Activated CD4-positive, alpha-beta memory T cell treated with anti-CD3 and anti-CD28 coated beads, Interleukin-2, amount 10 ng/mL, durations not matched to agents 7 days and 5 days (primary cell): ENCODE data around the gene GPR139. TPM values are rescaled to one million over a fixed set of nuclear protein-coding genes. Genes with fewer than 3 reads are reported as not detected.

Experiments used
- CTCF ChIA-PET: fragments of 350-600 bp; sonication (Branson Sonifier 250); formaldehyde crosslinking; loops from one replicate; lab custom pipeline; 2021; ENCODE audit warnings: antibody characterized with exemption, inconsistent platforms; lab: Charles Lee
- POLR2A ChIA-PET: fragments of 350-600 bp; sonication (Branson Sonifier 250); formaldehyde crosslinking; loops from one replicate; lab custom pipeline; 2021; ENCODE audit warnings: antibody characterized with exemption; lab: Charles Lee
- DNase-seq: peaks from one replicate; pipeline ENCODE4 v3.0.0-alpha.2; 2020
- H3K27ac Mint-ChIP-seq: one replicate; pipeline ENCODE4 v1.8.0; 2021; ENCODE audit warnings: mild to moderate bottlenecking, mixed read lengths
- H3K27me3 Mint-ChIP-seq: one replicate; pipeline ENCODE4 v1.8.0; 2021; ENCODE audit warnings: mixed read lengths
- H3K36me3 Mint-ChIP-seq: one replicate; pipeline ENCODE4 v1.8.0; 2021; ENCODE audit warnings: low read depth, mixed read lengths
- H3K4me1 Mint-ChIP-seq: one replicate; pipeline ENCODE4 v1.8.0; 2021; ENCODE audit warnings: mixed read lengths
- H3K4me3 Mint-ChIP-seq: one replicate; pipeline ENCODE4 v1.8.0; 2021; ENCODE audit warnings: mild to moderate bottlenecking, mixed read lengths
- H3K9me3 Mint-ChIP-seq: one replicate; pipeline ENCODE4 v1.8.0; 2021; ENCODE audit warnings: mixed read lengths
- total RNA-seq, 2 experiments: library from RNA; stranded (reverse); gene quantifications; one replicate each; pipeline ENCODE4 v1.2.3, GENCODE V29; 2021

The GPR139 gene
- total RNA-seq, 2 experiments from 2014 or later = not detected

DNA sequence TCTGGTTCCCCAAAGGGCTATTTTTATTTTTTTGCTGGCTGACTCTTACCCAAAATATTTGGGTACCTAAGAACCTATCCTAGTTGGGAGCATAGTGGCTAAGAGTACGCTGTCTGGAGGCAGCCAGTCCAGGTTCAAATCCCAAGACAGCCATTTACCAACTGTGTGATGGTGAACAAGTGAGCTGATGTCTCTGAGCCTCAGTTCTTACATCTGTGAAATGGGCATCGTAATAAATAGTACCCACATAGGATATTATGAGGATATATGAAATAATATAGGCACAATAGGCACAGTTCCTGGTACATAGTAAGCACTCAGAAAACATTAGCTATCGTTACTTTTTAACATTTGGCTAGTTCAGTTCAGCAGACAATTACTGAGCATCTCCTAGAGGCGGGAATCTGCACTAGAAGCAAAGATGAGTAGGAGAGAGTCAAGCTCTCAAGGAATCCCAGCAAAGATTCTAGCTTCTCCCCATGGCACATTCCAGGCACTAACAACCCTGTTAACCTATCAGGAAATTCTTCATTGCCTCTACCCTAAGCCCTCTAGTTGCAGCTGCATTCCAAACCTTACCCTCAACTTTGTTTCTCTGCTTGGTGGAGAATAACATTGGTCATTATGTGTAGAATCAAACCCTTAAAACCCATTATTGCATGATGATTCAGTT lies 31.6 kb downstream of the GPR139 start:
- Mint-ChIP-seq H3K36me3 (no peaks in the 10 kb centered on the region), H3K27ac (no peak overlapping the region), H3K4me3 (no peak overlapping the region), H3K4me1 (no peaks in the 10 kb centered on the region), H3K9me3 (no peaks in the 10 kb centered on the region), H3K27me3 (no peaks in the 10 kb centered on the region)
- CTCF ChIA-PET = no interaction called here
- DNase-seq = no peak
- POLR2A ChIA-PET = no interaction called here

DNA sequence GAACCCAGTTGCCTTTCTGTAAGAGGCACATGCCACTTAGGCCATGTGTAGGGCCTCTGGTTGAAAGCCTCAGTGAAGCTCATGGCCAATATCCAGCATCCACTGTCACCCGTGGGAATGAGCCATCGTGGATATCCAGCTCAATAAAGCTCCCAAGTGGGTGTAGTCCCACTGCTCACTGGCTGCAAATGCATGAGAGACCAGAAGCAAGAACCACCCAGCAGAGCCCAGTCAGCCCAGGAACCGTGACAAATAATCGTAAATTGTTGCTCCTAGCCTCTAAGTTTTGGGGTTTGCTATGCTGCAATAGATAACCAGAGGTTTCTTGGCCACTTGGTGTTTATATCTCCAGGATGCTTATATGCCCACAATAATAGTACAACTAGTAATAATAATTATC lies 33.7 kb downstream of the GPR139 start:
- H3K9me3 Mint-ChIP-seq = no peaks in the 10 kb centered on the region
- no peaks in the 10 kb centered on the region for H3K27me3 Mint-ChIP-seq
- H3K4me3 Mint-ChIP-seq = no peak overlapping the region
- CTCF ChIA-PET = no interaction called here
- no peaks in the 10 kb centered on the region for H3K4me1 Mint-ChIP-seq
- no peaks in the 10 kb centered on the region for H3K36me3 Mint-ChIP-seq
- POLR2A ChIA-PET = no interaction called here
- no peak overlapping the region for H3K27ac Mint-ChIP-seq
- no peak for DNase-seq

DNA sequence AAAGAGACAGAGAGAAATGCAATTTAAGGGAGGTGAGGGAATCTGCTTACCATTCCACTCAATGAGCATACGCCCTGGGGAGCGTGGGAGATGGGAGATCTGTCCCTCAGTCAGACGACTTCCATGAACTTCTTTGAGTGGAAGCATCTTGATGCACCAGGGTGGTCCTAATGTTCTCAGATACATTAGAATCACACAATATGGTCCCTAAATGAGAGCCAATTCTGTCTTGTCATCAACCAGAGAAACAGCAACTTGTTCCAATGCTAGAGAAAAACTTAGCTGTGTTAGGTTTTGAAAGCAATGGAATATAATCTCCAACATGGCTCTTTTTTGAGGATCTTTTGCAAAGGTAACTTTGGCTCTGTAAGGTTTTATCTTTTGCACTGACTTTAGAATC lies 44.1 kb downstream of the GPR139 start:
- no peak for DNase-seq
- H3K4me3 Mint-ChIP-seq = no peak overlapping the region
- H3K4me1 Mint-ChIP-seq = no peaks in the 10 kb centered on the region
- H3K9me3 Mint-ChIP-seq = peaks cover 7% of the 10 kb centered on the region
- no peaks in the 10 kb centered on the region for H3K36me3 Mint-ChIP-seq
- no peak overlapping the region for H3K27ac Mint-ChIP-seq
- ChIA-PET CTCF (no interaction called here), POLR2A (no interaction called here)
- H3K27me3 Mint-ChIP-seq = no peaks in the 10 kb centered on the region

DNA sequence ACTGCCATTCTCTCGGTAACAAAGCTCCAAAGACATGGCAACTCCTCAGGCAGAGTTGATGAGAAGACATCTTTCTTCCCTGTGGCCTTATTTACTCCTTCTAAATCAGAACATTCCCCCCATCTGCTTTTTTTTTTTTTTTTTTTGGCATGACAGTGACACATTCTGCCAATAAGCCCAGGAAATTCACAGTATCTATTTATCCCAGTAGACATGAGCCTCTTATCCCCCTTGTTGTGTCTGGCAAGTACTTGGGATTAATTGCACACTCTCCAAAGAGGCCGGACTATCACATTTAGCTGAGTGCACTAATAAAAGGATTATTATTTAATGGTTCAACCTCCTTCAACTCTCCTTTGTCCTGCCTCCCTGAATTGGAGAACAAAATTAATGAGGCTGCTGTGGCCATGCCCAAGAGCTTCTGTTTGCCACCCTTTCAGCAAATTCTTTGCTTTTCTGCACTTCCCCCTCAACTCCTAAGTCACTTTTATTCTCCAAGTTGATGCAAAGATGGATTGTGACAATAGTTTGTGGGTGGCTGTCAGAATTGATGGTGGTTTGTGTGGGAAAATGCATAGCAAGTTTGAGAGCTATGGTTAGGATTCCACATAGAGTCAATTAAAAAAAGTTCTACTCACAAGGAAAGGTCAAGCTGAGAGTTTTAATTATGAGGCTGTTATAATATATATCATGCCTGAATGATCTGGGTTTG lies 47.2 kb downstream of the GPR139 start:
- Mint-ChIP-seq H3K4me3 (no peak overlapping the region), H3K4me1 (no peaks in the 10 kb centered on the region), H3K27me3 (no peaks in the 10 kb centered on the region), H3K9me3 (peaks cover 6% of the 10 kb centered on the region), H3K36me3 (no peaks in the 10 kb centered on the region), H3K27ac (no peak overlapping the region)
- ChIA-PET POLR2A (no interaction called here), CTCF (interaction anchor here (0.9 to 1.1 kb wide), 2 partner anchors 119 to 274 kb away, joined by 3 read pairs; no protein-coding TSS in a partner anchor)
- DNase-seq = no peak

DNA sequence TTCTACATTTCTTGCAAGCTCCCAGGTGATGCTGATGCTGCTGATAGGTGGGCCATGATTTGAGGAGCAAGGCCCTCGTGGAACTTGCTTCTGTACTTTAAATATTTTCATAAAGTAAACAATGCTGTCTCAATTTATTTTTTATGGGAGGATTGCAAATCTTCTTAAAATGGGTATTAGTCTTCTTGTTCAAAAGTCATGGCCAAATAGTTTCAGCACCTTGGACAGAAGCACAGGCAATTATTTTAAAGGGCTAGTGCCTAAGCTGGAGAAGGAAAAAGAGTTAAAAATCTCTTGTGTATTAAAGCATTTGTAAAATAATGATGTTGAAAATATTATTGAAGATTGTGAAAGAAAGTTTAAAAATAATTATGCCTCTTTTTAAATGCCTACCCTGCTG lies 50.5 kb downstream of the GPR139 start:
- Mint-ChIP-seq H3K4me1 (no peaks in the 10 kb centered on the region), H3K9me3 (peaks cover 8% of the 10 kb centered on the region), H3K27me3 (no peaks in the 10 kb centered on the region), H3K36me3 (no peaks in the 10 kb centered on the region), H3K4me3 (no peak overlapping the region), H3K27ac (no peak overlapping the region)
- POLR2A ChIA-PET = no interaction called here
- CTCF ChIA-PET = no interaction called here
- DNase-seq = no peak

DNA sequence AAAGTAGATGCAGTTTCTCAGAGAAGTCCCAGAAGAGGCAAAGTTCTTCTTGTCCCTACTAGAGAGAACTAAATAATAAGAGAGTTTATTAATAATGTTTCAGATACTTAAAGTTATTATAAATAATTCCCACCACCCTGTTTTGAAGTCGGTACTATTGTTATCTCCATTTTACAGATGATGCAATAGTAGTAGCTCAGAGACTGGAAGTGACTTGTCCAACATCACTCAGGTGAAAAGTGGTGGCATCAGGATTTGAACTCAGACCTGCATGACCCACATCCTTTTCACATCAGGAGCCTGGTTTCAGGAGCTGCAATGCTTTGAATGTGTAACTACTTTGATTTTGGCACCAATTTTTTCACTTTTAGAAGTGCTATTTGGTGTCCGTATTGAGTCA lies 52.7 kb downstream of the GPR139 start:
- ChIA-PET CTCF (no interaction called here), POLR2A (no interaction called here)
- no peak for DNase-seq

DNA sequence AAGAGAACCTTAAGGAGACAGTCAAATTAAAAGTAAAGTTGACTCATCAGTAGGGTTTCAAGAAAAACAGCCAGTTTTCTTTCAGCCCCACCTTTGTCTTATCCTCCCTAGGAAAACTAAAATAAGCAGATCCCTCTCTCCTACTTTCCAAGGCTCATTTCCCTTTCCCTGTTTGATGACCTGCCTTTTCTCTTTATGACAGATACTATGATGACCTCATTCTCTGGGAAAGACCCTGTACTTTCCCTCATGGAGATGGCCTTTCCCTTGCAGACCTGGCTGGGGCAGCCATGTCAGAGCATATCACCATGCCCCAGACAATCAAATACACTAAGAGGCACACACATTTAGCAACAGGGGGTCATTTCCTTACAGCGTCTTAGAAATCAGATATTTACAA lies 53.6 kb downstream of the GPR139 start:
- ChIA-PET POLR2A (no interaction called here), CTCF (no interaction called here)
- H3K27ac Mint-ChIP-seq = no peak overlapping the region
- H3K4me1 Mint-ChIP-seq = no peaks in the 10 kb centered on the region
- DNase-seq = no peak
- H3K27me3 Mint-ChIP-seq = no peaks in the 10 kb centered on the region
- H3K9me3 Mint-ChIP-seq = peaks cover 8% of the 10 kb centered on the region
- H3K4me3 Mint-ChIP-seq = no peak overlapping the region
- H3K36me3 Mint-ChIP-seq = no peaks in the 10 kb centered on the region

More for the DNA sequence above, 52.7 kb downstream of the GPR139 start:
- Mint-ChIP-seq H3K9me3 (peaks cover 8% of the 10 kb centered on the region), H3K4me3 (no peak overlapping the region), H3K27ac (no peak overlapping the region), H3K27me3 (no peaks in the 10 kb centered on the region), H3K4me1 (no peaks in the 10 kb centered on the region), H3K36me3 (no peaks in the 10 kb centered on the region)

DNA sequence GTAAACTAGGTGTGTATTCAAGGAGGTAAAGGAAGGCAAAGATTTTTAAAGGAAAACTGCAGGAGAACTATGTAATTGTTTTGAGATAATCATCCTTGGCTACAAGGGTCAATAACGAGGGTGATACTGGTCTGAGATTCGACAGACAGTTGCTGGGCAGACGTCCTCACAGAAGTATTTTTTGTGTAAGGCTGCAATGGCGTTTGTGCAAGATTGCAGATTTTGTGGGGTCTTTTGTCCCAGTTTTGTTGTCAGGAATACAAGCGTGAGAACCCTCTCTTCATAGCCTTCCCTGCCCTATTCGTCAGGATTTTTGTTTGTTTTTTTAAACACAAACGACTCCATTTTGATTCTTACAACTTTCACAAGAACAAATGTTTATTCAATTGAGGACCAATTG lies 57.5 kb downstream of the GPR139 start:
- Mint-ChIP-seq H3K4me3 (no peak overlapping the region), H3K4me1 (no peaks in the 10 kb centered on the region), H3K36me3 (no peaks in the 10 kb centered on the region), H3K27me3 (no peaks in the 10 kb centered on the region), H3K9me3 (peaks cover 3% of the 10 kb centered on the region), H3K27ac (no peak overlapping the region)
- CTCF ChIA-PET = no interaction called here
- POLR2A ChIA-PET = no interaction called here
- DNase-seq = no peak

DNA sequence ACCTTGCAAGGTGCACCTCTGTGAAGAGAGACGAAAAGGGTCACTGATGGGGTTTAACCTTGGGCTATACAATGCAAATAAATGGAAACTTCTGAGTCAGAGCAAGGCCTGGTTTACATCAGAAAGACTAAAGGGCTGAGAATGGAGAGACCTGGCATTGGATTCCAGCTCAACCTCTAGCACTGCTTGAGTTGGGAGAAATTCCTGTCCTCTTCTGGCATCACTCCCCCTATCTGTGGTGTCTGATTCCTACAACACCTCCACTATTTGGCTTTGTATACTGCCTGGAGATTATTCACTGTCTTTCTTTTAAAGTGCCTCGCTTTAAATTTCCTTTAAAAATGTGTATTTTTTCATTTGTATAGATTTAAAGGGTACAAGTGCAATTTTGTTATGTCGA lies 68.8 kb downstream of the GPR139 start:
- no peaks in the 10 kb centered on the region for H3K36me3 Mint-ChIP-seq
- no peak for DNase-seq
- POLR2A ChIA-PET = no interaction called here
- no peaks in the 10 kb centered on the region for H3K9me3 Mint-ChIP-seq
- CTCF ChIA-PET = no interaction called here
- H3K27me3 Mint-ChIP-seq = no peaks in the 10 kb centered on the region
- H3K4me1 Mint-ChIP-seq = no peaks in the 10 kb centered on the region
- H3K27ac Mint-ChIP-seq = no peak overlapping the region
- no peak overlapping the region for H3K4me3 Mint-ChIP-seq

DNA sequence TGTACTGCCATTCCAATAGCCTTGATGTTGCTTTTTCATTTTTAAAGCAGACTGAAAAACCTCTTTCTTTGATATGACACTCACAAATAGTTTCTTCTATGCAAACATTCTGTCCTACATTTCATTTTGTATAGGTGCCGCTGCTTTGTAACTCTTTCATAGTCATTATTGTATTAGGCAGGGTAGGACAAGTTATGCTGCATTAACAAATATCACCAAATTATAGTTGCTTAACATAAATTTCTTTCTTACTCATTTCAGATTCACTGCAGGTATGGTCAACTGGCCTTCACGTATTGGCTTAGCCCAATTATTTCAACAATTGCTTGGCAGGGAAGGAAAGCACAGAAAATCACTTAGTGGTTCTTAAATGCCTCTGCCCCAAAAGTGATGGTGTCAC lies 70.8 kb downstream of the GPR139 start:
- H3K27me3 Mint-ChIP-seq = no peaks in the 10 kb centered on the region
- ChIA-PET POLR2A (no interaction called here), CTCF (no interaction called here)
- DNase-seq = no peak
- no peak overlapping the region for H3K4me3 Mint-ChIP-seq
- H3K36me3 Mint-ChIP-seq = no peaks in the 10 kb centered on the region
- no peaks in the 10 kb centered on the region for H3K9me3 Mint-ChIP-seq
- H3K4me1 Mint-ChIP-seq = no peaks in the 10 kb centered on the region
- no peak overlapping the region for H3K27ac Mint-ChIP-seq

DNA sequence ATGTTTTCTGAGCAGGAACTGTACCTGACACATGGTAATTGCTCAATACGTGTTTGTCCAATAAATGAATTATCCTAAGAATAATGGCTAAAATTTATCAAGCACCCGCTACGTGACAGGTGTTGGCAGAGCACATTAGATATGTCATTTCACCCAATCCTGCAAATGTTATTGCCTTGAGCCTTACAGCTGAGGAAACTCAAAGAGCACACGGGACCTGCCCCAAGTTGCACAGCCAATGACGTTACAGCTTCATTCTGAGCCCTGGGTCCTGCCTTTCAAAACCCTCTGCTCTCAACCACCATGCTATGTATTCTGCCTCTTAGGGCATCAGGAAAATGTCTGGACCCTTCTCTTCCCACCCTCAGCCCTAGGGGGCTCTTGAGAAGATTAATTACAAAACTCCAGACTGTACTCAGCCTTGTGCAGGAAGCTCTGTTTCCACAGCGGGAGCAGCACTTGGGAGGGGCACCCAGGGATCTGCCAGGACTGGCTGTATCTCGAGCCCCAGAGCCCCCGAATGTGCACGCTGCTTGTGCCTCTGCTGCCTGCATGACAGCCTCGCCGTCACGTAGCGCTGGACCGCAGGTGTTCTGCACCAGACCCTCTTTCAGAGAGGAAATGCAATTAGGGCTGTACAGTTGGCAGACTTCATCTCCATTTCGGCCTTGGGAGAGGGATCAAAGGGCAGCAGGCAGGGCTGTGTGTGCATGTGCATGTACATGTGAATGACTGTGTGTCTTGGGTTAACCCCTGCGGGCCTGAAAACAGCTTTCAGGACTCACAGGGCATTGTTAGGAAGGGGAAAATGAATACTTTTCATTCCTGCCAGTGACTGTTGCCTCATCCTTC lies 71.6 kb downstream of the GPR139 start:
- CTCF ChIA-PET = no interaction called here
- no peaks in the 10 kb centered on the region for H3K4me1 Mint-ChIP-seq
- H3K36me3 Mint-ChIP-seq = no peaks in the 10 kb centered on the region
- H3K27ac Mint-ChIP-seq = no peak overlapping the region
- no peak overlapping the region for H3K4me3 Mint-ChIP-seq
- no peaks in the 10 kb centered on the region for H3K27me3 Mint-ChIP-seq
- no peak for DNase-seq
- no peaks in the 10 kb centered on the region for H3K9me3 Mint-ChIP-seq
- POLR2A ChIA-PET = no interaction called here

DNA sequence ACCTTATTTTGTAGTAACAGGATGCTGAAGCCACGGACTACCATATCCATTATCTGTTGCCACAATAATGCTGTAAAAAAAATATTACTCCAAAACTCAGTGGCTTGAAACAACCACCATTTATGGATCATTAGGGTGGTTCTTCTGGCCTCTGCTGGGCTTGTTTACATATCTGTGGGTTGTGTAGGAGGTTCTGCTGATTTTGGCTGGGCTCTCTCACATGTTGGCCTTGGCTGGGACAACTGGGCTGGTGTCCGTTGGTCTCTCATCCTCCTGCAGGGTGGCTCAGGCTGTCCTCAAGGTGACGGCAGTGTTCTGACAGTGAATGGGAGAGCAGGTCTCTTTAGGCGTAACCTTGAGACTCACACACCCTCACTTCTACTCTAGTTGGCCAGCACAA lies 76.0 kb downstream of the GPR139 start:
- Mint-ChIP-seq H3K36me3 (no peaks in the 10 kb centered on the region), H3K4me1 (no peaks in the 10 kb centered on the region), H3K9me3 (no peaks in the 10 kb centered on the region), H3K4me3 (no peak overlapping the region), H3K27me3 (no peaks in the 10 kb centered on the region), H3K27ac (no peak overlapping the region)
- ChIA-PET CTCF (no interaction called here), POLR2A (no interaction called here)
- no peak for DNase-seq

DNA sequence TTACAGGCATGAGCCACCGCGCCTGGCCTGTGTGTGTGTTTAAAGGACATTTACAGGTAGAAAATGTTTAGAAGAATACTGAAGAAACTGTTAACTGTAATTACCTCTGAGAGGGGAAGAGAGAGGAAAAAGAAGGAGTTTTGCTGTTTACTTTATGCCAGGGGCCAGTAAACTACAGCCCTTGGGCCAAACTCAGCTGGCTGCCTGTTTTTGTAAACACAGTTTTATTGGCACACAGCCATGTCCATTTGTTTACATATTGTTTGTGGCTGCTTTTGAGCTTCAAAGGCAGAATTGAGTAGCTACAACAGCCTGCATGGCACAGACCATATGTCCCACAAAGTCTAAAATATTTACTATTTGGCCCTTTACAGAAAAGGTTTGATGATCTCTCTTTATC lies 76.4 kb downstream of the GPR139 start:
- CTCF ChIA-PET = no interaction called here
- H3K4me1 Mint-ChIP-seq = no peaks in the 10 kb centered on the region

More for the DNA sequence above, 76.4 kb downstream of the GPR139 start:
- no peak for DNase-seq
- no peak overlapping the region for H3K27ac Mint-ChIP-seq
- no peaks in the 10 kb centered on the region for H3K9me3 Mint-ChIP-seq
- H3K4me3 Mint-ChIP-seq = no peak overlapping the region
- no peaks in the 10 kb centered on the region for H3K36me3 Mint-ChIP-seq
- H3K27me3 Mint-ChIP-seq = no peaks in the 10 kb centered on the region
- POLR2A ChIA-PET = no interaction called here
